Keratinocyte (primary cell): ENCODE data around the gene MYO1D. TPM values are rescaled to one million over a fixed set of nuclear protein-coding genes. Genes with fewer than 3 reads are reported as not detected.
A peak's percentile ranks its signal among the peaks of the same experiment; 100 is the strongest.

Experiments used
- DNase-seq: peaks from one replicate; pipeline ENCODE4 v3.0.0-alpha.2; 2011; ENCODE audit warnings: low read depth, missing footprints, low spot score
- FAIRE-seq: peaks from 2 replicates; lab custom pipeline; 2011; peaks lifted over from hg19 to GRCh38; lab: Jason Lieb, UNC
- H2AFZ ChIP-seq: 2 replicates; pipeline ENCODE4 v1.6.0; 2012; ENCODE audit warnings: low read length, control low read depth, inconsistent platforms; ENCODE audit not compliant: control insufficient read depth
- H3K27ac ChIP-seq: 2 replicates; pipeline ENCODE4 v1.5.1; 2011; ENCODE audit warnings: low read length; ENCODE audit not compliant: control insufficient read depth, insufficient read depth
- H3K27me3 ChIP-seq: 3 replicates; pipeline ENCODE4 v1.6.0; 2011; ENCODE audit warnings: low read length; ENCODE audit not compliant: control insufficient read depth, insufficient read depth; ENCODE audit errors: extremely low read depth
- H3K36me3 ChIP-seq, 2 experiments: 2 replicates in 1 of 2; 3 replicates in 1 of 2; pipeline ENCODE4 v1.5.1; 2011; ENCODE audit warnings: low read length in 2 of 2, mild to moderate bottlenecking in 1 of 2; ENCODE audit not compliant: control insufficient read depth in 2 of 2, insufficient read depth in 2 of 2; ENCODE audit errors: extremely low read depth in 1 of 2
- H3K4me1 ChIP-seq: 3 replicates; pipeline ENCODE4 v1.5.1; 2011; ENCODE audit warnings: low read length; ENCODE audit not compliant: control insufficient read depth, insufficient read depth; ENCODE audit errors: extremely low read depth
- H3K4me2 ChIP-seq: 3 replicates; pipeline ENCODE4 v1.6.0; 2011; ENCODE audit warnings: low read depth, low read length; ENCODE audit not compliant: control insufficient read depth, insufficient read depth; ENCODE audit errors: extremely low read depth
- H3K4me3 ChIP-seq, 3 experiments: fragments of 200-600 bp in 1 of 3; sonication (generic) in 1 of 3; 2 replicates in 2 of 3; 3 replicates in 1 of 3; pipeline ENCODE4 v1.5.1; 2011 to 2016; ENCODE audit warnings: low read length in 3 of 3, mild to moderate bottlenecking in 3 of 3, control low read depth in 2 of 3, inconsistent platforms in 1 of 3, low read depth in 1 of 3, mixed read lengths in 1 of 3, mixed run types in 1 of 3, moderate library complexity in 1 of 3; ENCODE audit not compliant: control insufficient read depth in 2 of 3, insufficient read depth in 2 of 3; ENCODE audit errors: extremely low read depth in 1 of 3
- H3K79me2 ChIP-seq: 2 replicates; pipeline ENCODE4 v1.6.0; 2012; ENCODE audit warnings: low read length; ENCODE audit not compliant: control insufficient read depth, insufficient read depth
- H3K9ac ChIP-seq: 3 replicates; pipeline ENCODE4 v1.6.0; 2011; ENCODE audit warnings: low read length; ENCODE audit not compliant: control insufficient read depth, insufficient read depth; ENCODE audit errors: extremely low read depth
- H3K9me1 ChIP-seq: 3 replicates; pipeline ENCODE4 v1.6.0; 2011; ENCODE audit warnings: low read length; ENCODE audit not compliant: control insufficient read depth, insufficient read depth; ENCODE audit errors: extremely low read depth
- H3K9me3 ChIP-seq: 2 replicates; pipeline ENCODE4 v1.5.1; 2012; ENCODE audit warnings: low read depth, low read length; ENCODE audit not compliant: control insufficient read depth
- H4K20me1 ChIP-seq: 3 replicates; pipeline ENCODE4 v1.6.0; 2011; ENCODE audit warnings: low read length; ENCODE audit not compliant: control insufficient read depth, insufficient read depth; ENCODE audit errors: extremely low read depth
- CTCF ChIP-seq, 3 experiments: IDR thresholded peaks in 1 of 3; conservative IDR thresholded peaks in 1 of 3; optimal IDR thresholded peaks in 1 of 3; 2 replicates in 2 of 3; 3 replicates in 1 of 3; pipeline versions ENCODE3 to v1.5.1; 2011; ENCODE audit warnings: low read length in 3 of 3, mild to moderate bottlenecking in 3 of 3, moderate library complexity in 2 of 3, control low read depth in 1 of 3, inconsistent platforms in 1 of 3; ENCODE audit not compliant: insufficient read depth in 2 of 3; ENCODE audit errors: extremely low read depth in 1 of 3
- EZH2 ChIP-seq: IDR thresholded peaks from one replicate; pipeline ENCODE4 v1.6.1; 2012; ENCODE audit warnings: inconsistent platforms, mild to moderate bottlenecking, low read length, moderate library complexity
- dilution Hi-C: fragments of 300-500 bp; cut with MboI; formaldehyde crosslinking; loops from one replicate; pipeline ENCODE4 v1.7.0; 2020; ENCODE audit warnings: low sequenced_read_pairs; ENCODE audit not compliant: extremely low pct_ligation_motif_present
- polyA plus RNA-seq, 5 experiments: library from polyadenylated mRNA; depleted of rRNA in 3 of 5; stranded (reverse) in 3 of 5; stranded (forward) in 1 of 5; unstranded in 1 of 5; fragments of >200 nt; gene quantifications; 1 replicate in 1 of 5; 2 replicates in 3 of 5; 3 replicates in 1 of 5; pipeline versions ENCODE4 v1.2.1 to v1.2.3, GENCODE V29; 2011 to 2012; ENCODE audit warnings: missing spikeins in 2 of 5, low read depth in 1 of 5, low replicate concordance in 1 of 5

The MYO1D gene
- polyA plus RNA-seq, 1 donor (not counting 4 experiments of a cell fraction or from before 2014, with no cell fraction given) = 33.7 TPM

- Histone ChIP-seq H3K79me2 (peaks cover 37% of the 10 kb centered on the region), H4K20me1 (no peaks in the 10 kb centered on the region), H3K27me3 (no peaks in the 10 kb centered on the region), H3K27ac (no peak overlapping the region), H3K9me1 (peaks cover 9% of the 10 kb centered on the region), H3K36me3 (peaks cover 9 to 25% of the 10 kb centered on the region in 2 experiments), H3K9me3 (no peaks in the 10 kb centered on the region), H3K4me3 (peak overlapping the region; percentile 22 to 26 (median 22)), H3K4me1 (peaks cover 46% of the 10 kb centered on the region), H3K9ac (peak overlapping the region; percentile 19), H2AFZ (no peak overlapping the region), H3K4me2 (peak overlapping the region; percentile 94)
- dilution Hi-C loops = no loop called here
- TF ChIP-seq CTCF (optimal IDR thresholded peaks at IDR 0.05 in 1 of 3, IDR thresholded peaks at IDR 0.05 in 1 of 3, conservative IDR thresholded peaks at IDR 0.05 in 1 of 3; ENCODE audit: extremely low read depth in 1 of 3, insufficient read depth in 2 of 3, low read length in 3 of 3) (no peak), EZH2 (no peak)
- peak; percentile 26 for FAIRE-seq
- DNase-seq = no peak
Observed at GRCh38 chr17:32489320-32490100, 387.4 kb downstream of the MYO1D start.

- Histone ChIP-seq H3K4me1 (peaks cover 46% of the 10 kb centered on the region), H3K79me2 (peaks cover 37% of the 10 kb centered on the region), H3K36me3 (peaks cover 11 to 25% of the 10 kb centered on the region in 2 experiments), H3K27me3 (no peaks in the 10 kb centered on the region), H3K4me2 (peak overlapping the region; percentile 94), H4K20me1 (no peaks in the 10 kb centered on the region), H3K27ac (no peak overlapping the region), H3K9me1 (peaks cover 9% of the 10 kb centered on the region), H3K4me3 (peak overlapping the region; percentile 14 to 49 (median 18)), H3K9me3 (no peaks in the 10 kb centered on the region), H2AFZ (no peak overlapping the region), H3K9ac (no peak overlapping the region)
- FAIRE-seq (no peak), DNase-seq (no peak)
- no peak for TF ChIP-seq EZH2
- no peak for TF ChIP-seq CTCF (optimal IDR thresholded peaks at IDR 0.05 in 1 of 3, IDR thresholded peaks at IDR 0.05 in 1 of 3, conservative IDR thresholded peaks at IDR 0.05 in 1 of 3; ENCODE audit: extremely low read depth in 1 of 3, insufficient read depth in 2 of 3, low read length in 3 of 3)
- dilution Hi-C loops = no loop called here
Observed at GRCh38 chr17:32488604-32489180, 388.2 kb downstream of the MYO1D start.
